Glutamatergic neuron (in vitro differentiated cells): ENCODE measurements around the gene CNOT6L. TPM values are rescaled to one million over a fixed set of nuclear protein-coding genes. Genes with fewer than 3 reads are reported as not detected.
"Not testable (repeated sequence)": the region's sequence is repeated elsewhere in the genome, so short reads cannot be mapped to it uniquely, and the experiment has no call there.

ENCODE experiments used
- DNase-seq: peaks from one replicate; pipeline ENCODE4 v3.0.0; 2022
- H3K27ac Mint-ChIP-seq: one replicate; pipeline ENCODE4 v1.8.0; 2020; ENCODE audit warnings: mild to moderate bottlenecking, mixed read lengths, inconsistent platforms; ENCODE audit not compliant: unreplicated experiment
- H3K27me3 Mint-ChIP-seq: one replicate; pipeline ENCODE4 v1.8.0; 2020; ENCODE audit warnings: mild to moderate bottlenecking, moderate library complexity, mixed read lengths, inconsistent platforms; ENCODE audit not compliant: unreplicated experiment
- H3K36me3 Mint-ChIP-seq: one replicate; pipeline ENCODE4 v1.8.0; 2020; ENCODE audit warnings: mild to moderate bottlenecking, mixed read lengths, inconsistent platforms; ENCODE audit not compliant: unreplicated experiment
- H3K4me1 Mint-ChIP-seq: one replicate; pipeline ENCODE4 v1.8.0; 2020; ENCODE audit warnings: mild to moderate bottlenecking, low read depth, mixed read lengths, inconsistent platforms; ENCODE audit not compliant: unreplicated experiment
- H3K4me3 Mint-ChIP-seq: one replicate; pipeline ENCODE4 v1.8.0; 2020; ENCODE audit warnings: mild to moderate bottlenecking, mixed read lengths, inconsistent platforms; ENCODE audit not compliant: unreplicated experiment
- H3K9me3 Mint-ChIP-seq: one replicate; pipeline ENCODE4 v1.8.0; 2020; ENCODE audit warnings: mild to moderate bottlenecking, moderate library complexity, mixed read lengths, inconsistent platforms; ENCODE audit not compliant: unreplicated experiment
- CTCF ChIP-seq: fragments of 200-600 bp; sonication (generic); IDR thresholded peaks from one replicate; pipeline ENCODE4 v1.5.0; 2021; ENCODE audit not compliant: partially characterized antibody, unreplicated experiment
- total RNA-seq: library from RNA; stranded (reverse); fragmentation: NEBNext Ultra II Directional; extraction: Animal tissue kit (Norgen Biotek cat#: 25700); gene quantifications from one replicate; pipeline ENCODE4 v1.2.1, GENCODE V29; 2021; ENCODE audit not compliant: unreplicated experiment

The CNOT6L gene
- total RNA-seq, 1 donor from 2014 or later: 11.9 TPM

DNA sequence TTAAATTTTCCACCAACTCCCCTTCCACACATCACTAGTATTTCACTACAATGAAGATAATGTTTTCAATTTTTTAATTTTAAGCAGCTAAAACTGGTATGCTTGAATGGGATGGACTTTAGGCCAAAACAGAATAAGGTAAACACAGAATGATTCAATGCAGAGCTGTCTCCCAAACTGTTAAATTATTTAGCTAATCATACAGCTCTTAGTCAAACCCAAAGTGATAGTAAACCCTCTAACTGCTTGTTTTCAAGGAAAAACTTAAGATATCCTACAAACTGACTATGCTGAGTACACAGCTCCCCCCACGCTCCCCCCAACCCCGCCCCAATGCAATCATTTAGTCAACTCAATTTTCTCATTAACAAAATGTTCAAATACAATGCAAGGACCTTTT lies 30.2 kb downstream of the CNOT6L start:
- no peak for DNase-seq
- no peak overlapping the region for H3K4me3 Mint-ChIP-seq

DNA sequence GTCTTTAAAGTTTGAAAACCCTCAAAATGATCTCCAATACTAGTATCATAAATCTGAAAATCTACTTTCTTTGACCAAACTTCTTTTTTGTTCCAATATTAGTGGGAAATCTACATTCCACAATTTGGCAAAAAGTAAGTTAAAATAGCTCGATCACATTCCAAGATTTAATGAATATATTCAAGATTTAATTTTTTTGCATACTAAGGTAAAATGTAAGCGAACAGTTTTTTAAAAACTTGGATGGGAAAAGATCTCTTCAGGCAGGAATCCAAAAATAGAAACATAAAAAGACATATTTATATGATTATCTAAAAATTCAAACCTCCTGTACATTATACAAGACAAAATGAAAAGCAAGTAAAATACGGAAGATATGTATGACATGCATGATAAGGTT lies 31.2 kb downstream of the CNOT6L start:
- DNase-seq: no peak
- no peak overlapping the region for H3K4me3 Mint-ChIP-seq
- no peak for TF ChIP-seq CTCF
- H3K27ac Mint-ChIP-seq: no peak overlapping the region
- H3K27me3 Mint-ChIP-seq: no peaks in the 10 kb centered on the region
- H3K4me1 Mint-ChIP-seq: no peaks in the 10 kb centered on the region
- no peaks in the 10 kb centered on the region for H3K36me3 Mint-ChIP-seq
- H3K9me3 Mint-ChIP-seq: no peaks in the 10 kb centered on the region

More for the DNA sequence above, 30.2 kb downstream of the CNOT6L start:
- TF ChIP-seq CTCF: no peak
- Mint-ChIP-seq H3K27ac (no peak overlapping the region), H3K36me3 (no peaks in the 10 kb centered on the region), H3K4me1 (no peaks in the 10 kb centered on the region), H3K9me3 (no peaks in the 10 kb centered on the region), H3K27me3 (no peaks in the 10 kb centered on the region)

GRCh38 chr4:77785669-77786068 lies 33.5 kb downstream of the CNOT6L start:
- Mint-ChIP-seq H3K27me3 (no peaks in the 10 kb centered on the region), H3K4me3 (no peak overlapping the region), H3K36me3 (no peaks in the 10 kb centered on the region), H3K4me1 (no peaks in the 10 kb centered on the region), H3K9me3 (no peaks in the 10 kb centered on the region), H3K27ac (no peak overlapping the region)
- no peak for TF ChIP-seq CTCF
- DNase-seq: no peak

- no peaks in the 10 kb centered on the region for H3K4me1 Mint-ChIP-seq
- no peaks in the 10 kb centered on the region for H3K9me3 Mint-ChIP-seq
- DNase-seq: no peak
- no peaks in the 10 kb centered on the region for H3K27me3 Mint-ChIP-seq
- no peak overlapping the region for H3K4me3 Mint-ChIP-seq
- TF ChIP-seq CTCF: no peak
- H3K36me3 Mint-ChIP-seq: no peaks in the 10 kb centered on the region
- no peak overlapping the region for H3K27ac Mint-ChIP-seq
These were observed 35.3 kb downstream of the CNOT6L start for GRCh38 chr4:77783895-77784294.

DNA sequence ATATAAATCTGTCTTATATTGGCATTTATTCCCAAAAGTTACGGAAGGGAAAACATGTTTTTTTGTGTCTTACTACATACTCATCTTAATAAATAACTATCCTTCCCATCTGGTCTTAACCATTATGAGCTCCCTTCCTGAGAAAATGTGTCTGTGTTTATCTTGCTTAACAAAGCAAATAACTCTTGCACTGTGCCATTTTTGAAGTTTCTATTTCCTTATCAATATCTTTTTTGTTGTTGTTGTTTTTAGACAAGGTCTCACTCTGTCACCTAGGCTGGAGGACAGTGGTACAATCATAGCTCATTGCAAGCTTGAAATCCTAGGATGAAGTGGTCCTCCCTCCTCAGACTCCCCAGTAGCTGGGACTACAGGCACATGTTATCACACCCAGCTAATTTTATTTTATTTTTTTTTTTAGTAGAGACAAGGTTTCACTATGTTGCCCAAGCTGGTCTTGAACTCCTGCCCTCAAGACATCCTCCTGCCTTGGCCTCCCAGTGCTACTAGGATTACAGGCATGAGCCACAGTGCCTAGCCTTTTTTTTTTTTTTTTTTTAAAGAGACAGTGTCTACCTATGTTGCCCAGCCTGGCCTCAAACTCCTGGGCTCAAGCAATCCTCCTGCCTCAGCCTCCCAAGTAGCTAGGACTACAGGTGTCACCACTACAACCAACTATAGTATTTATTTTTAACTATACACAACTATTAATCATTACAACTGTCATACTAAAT lies 36.9 kb downstream of the CNOT6L start:
- H3K4me3 Mint-ChIP-seq: no peak overlapping the region
- no peak for DNase-seq
- H3K27me3 Mint-ChIP-seq: no peaks in the 10 kb centered on the region
- H3K27ac Mint-ChIP-seq: no peak overlapping the region
- no peaks in the 10 kb centered on the region for H3K4me1 Mint-ChIP-seq
- no peaks in the 10 kb centered on the region for H3K9me3 Mint-ChIP-seq
- TF ChIP-seq CTCF: no peak
- no peaks in the 10 kb centered on the region for H3K36me3 Mint-ChIP-seq

DNA sequence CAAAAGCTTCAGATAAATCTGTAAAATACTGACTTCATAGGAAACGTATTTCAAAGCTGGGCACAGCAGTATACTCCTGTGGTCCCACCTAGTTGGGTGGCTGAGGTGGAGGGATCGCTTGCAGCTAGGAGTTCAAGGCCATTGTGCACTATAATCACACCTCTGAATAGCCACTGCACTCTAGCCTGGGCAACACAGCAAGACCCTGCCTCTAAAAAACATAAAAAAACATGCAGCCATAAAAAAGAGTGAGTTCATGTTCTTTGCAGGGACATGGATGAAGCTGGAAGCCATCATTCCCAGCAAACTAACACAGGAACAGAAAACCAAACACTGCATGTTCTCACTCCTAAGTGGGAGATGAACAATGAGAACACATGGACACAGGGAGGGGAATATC lies 38.4 kb downstream of the CNOT6L start:
- not testable (repeated sequence) for H3K4me1 Mint-ChIP-seq, H3K27me3 Mint-ChIP-seq, H3K36me3 Mint-ChIP-seq, H3K4me3 Mint-ChIP-seq, H3K9me3 Mint-ChIP-seq, DNase-seq, H3K27ac Mint-ChIP-seq
